CD4-positive, CD25-positive, alpha-beta regulatory T cell (primary cell): ENCODE data around the gene DPH2. TPM values are rescaled to one million over a fixed set of nuclear protein-coding genes. Genes with fewer than 3 reads are reported as not detected.

Source experiments
- ATAC-seq, 2 donors: fragments of 150-1000 bp; cut with Tn5 transposase; one replicate each; pipeline ENCODE4 v1.10.0; 2021; ENCODE audit warnings: low read depth in 2 of 2, moderate number of reproducible peaks in 2 of 2, moderate library complexity in 1 of 2
- DNase-seq, 3 donors: peaks; one replicate each; pipeline versions ENCODE4 v3.0.0 to v3.0.0-alpha.2; 2012 to 2022; ENCODE audit warnings: mixed read lengths in 1 of 3
- H3K27ac ChIP-seq: one replicate; pipeline ENCODE4 v1.7.0; 2013; ENCODE audit warnings: mild to moderate bottlenecking, low read length; ENCODE audit not compliant: insufficient read depth, poor library complexity, severe bottlenecking
- H3K27me3 ChIP-seq: one replicate; pipeline ENCODE4 v1.7.0; 2013; ENCODE audit warnings: low read length; ENCODE audit not compliant: control insufficient read depth, insufficient read depth
- H3K36me3 ChIP-seq: one replicate; pipeline ENCODE4 v1.7.0; 2013; ENCODE audit warnings: mild to moderate bottlenecking, low read length, moderate library complexity; ENCODE audit not compliant: control insufficient read depth, insufficient read depth
- H3K4me1 ChIP-seq: 2 replicates; pipeline ENCODE4 v1.7.0; 2013; ENCODE audit warnings: mild to moderate bottlenecking, low read length; ENCODE audit not compliant: insufficient read depth, control insufficient read depth, poor library complexity, severe bottlenecking
- H3K4me3 ChIP-seq: one replicate; pipeline ENCODE4 v1.7.0; 2013; ENCODE audit warnings: low read depth, mild to moderate bottlenecking, low read length, moderate library complexity
- H3K9me3 ChIP-seq, 2 experiments: 1 replicate in 1 of 2; 2 replicates in 1 of 2; pipeline ENCODE4 v1.7.0; 2013; ENCODE audit warnings: low read length in 2 of 2, mild to moderate bottlenecking in 1 of 2, moderate library complexity in 1 of 2; ENCODE audit not compliant: control insufficient read depth in 2 of 2
- H3K27ac Mint-ChIP-seq, 3 donors: one replicate each; pipeline ENCODE4 v1.8.0; 2020 to 2022; ENCODE audit warnings: mild to moderate bottlenecking in 3 of 3, mixed read lengths in 3 of 3, moderate library complexity in 2 of 3
- H3K27me3 Mint-ChIP-seq: one replicate; pipeline ENCODE4 v1.8.0; 2022; ENCODE audit warnings: mild to moderate bottlenecking, mixed read lengths
- H3K36me3 Mint-ChIP-seq: one replicate; pipeline ENCODE4 v1.8.0; 2020; ENCODE audit warnings: mixed read lengths
- H3K4me1 Mint-ChIP-seq, 4 donors: one replicate each; pipeline ENCODE4 v1.8.0; 2020 to 2022; ENCODE audit warnings: mixed read lengths in 4 of 4, mild to moderate bottlenecking in 1 of 4
- H3K4me3 Mint-ChIP-seq, 4 donors: one replicate each; pipeline ENCODE4 v1.8.0; 2020 to 2022; ENCODE audit warnings: mild to moderate bottlenecking in 4 of 4, mixed read lengths in 4 of 4, moderate library complexity in 3 of 4
- H3K9me3 Mint-ChIP-seq, 7 donors: one replicate each; pipeline ENCODE4 v1.8.0; 2020 to 2022; ENCODE audit warnings: mixed read lengths in 7 of 7, mild to moderate bottlenecking in 3 of 7, moderate library complexity in 2 of 7
- polyA plus RNA-seq, 4 donors: library from polyadenylated mRNA; unstranded; fragments of 300-500 nt; fragmentation: Illumina TruSeq; gene quantifications; one replicate each; pipeline ENCODE4 v1.2.3, GENCODE V29; 2021
- total RNA-seq: library from RNA; stranded (reverse); gene quantifications from one replicate; pipeline ENCODE4 v1.2.3, GENCODE V29; 2022

The DPH2 gene
- total and polyA plus RNA-seq, 5 donors from 2014 or later, result 17.2 to 25.0 (median 18.9) TPM

DNA sequence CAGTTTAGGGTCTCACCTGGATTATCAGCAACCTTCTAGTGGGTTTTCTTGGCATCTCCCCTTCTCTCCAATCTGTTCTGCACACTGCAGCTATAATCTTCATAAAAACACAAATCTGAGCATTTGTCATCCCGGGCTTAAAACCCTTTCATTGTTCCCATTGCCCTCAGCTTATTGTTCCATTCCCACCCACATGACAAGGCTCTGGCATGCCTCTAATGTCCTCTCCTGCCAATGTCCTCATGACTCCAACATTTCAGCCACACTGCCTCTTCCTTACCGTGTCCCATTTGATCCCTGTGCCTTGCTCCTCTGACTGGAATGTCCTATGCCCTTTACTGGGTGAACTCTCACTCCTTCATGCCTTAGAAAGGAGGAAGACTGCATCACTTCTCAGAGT, 7.5 kb upstream of the DPH2 start:
- Histone ChIP-seq H3K9me3 (no peaks in the 10 kb centered on the region), H3K27me3 (no peaks in the 10 kb centered on the region), H3K4me3 (no peak overlapping the region), H3K27ac (no peak overlapping the region), H3K36me3 (peaks cover 29% of the 10 kb centered on the region), H3K4me1 (no peaks in the 10 kb centered on the region)
- no peak for DNase-seq
- Mint-ChIP-seq H3K27ac (peak overlapping the region in 1 of 3 donors; percentile 36), H3K27me3 (no peaks in the 10 kb centered on the region), H3K4me1 (no peaks in the 10 kb centered on the region), H3K9me3 (no peaks in the 10 kb centered on the region), H3K4me3 (no peak overlapping the region), H3K36me3 (peaks cover 33% of the 10 kb centered on the region)
- ATAC-seq, result no peak

DNA sequence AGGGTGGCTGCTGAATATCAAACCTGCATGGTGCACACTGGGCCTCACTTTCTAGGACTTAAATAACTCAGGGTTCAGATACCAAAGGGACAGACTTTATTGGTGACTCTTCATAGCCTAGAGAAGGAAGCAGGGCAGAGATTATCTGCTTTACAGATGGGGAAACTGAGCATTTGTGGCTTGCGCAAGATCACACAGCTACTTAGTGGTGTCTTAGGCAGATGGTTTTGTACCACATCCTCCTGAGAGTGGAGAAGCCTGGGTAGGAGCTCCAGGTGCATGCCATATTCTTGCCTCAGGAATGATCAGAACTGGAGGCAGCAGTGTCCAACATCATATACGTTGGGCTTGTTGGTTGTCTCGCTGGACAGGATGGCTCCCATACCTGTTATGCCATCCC, 6.8 kb upstream of the DPH2 start:
- Histone ChIP-seq H3K27ac (no peak overlapping the region), H3K4me3 (no peak overlapping the region), H3K36me3 (peaks cover 22% of the 10 kb centered on the region), H3K27me3 (no peaks in the 10 kb centered on the region), H3K4me1 (no peaks in the 10 kb centered on the region), H3K9me3 (no peaks in the 10 kb centered on the region)
- Mint-ChIP-seq H3K27me3 (no peaks in the 10 kb centered on the region), H3K36me3 (peaks cover 28% of the 10 kb centered on the region), H3K4me1 (no peaks in the 10 kb centered on the region), H3K9me3 (peaks cover 0 to 1% (median 0%) of the 10 kb centered on the region in 7 donors), H3K27ac (no peak overlapping the region), H3K4me3 (peak overlapping the region in 1 of 4 donors; percentile 55)
- no peak for DNase-seq
- ATAC-seq, result no peak

DNA sequence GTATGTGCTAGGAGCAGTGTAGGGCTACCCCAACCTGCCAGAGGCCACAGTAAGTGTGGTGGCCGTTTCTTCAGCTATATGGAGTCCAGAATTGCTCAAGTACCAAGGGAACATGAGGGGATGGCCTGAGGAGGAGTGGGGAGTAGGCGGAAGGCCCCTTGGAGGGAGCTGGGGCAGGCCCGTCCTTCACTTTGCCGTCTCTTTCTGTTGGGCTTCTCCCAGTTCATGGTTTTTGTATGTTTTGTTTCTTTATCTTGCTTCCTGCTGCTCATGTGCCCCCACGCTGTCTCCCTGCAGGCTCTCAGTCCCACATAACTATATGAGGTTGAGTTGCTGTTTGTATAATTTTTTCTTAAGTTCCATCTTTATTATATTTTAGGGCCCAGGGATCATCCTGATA, 5.9 kb upstream of the DPH2 start:
- H3K9me3 Mint-ChIP-seq, result peaks cover 0 to 1% (median 0%) of the 10 kb centered on the region in 7 donors
- Histone ChIP-seq H3K27me3 (no peaks in the 10 kb centered on the region), H3K4me1 (no peaks in the 10 kb centered on the region), H3K36me3 (peaks cover 14% of the 10 kb centered on the region), H3K27ac (no peak overlapping the region), H3K4me3 (no peak overlapping the region), H3K9me3 (no peaks in the 10 kb centered on the region)
- H3K27ac Mint-ChIP-seq, result no peak overlapping the region
- no peaks in the 10 kb centered on the region for H3K27me3 Mint-ChIP-seq
- no peak for DNase-seq
- ATAC-seq, result no peak
- peaks cover 0 to 5% (median 0%) of the 10 kb centered on the region in 4 donors for H3K4me1 Mint-ChIP-seq
- H3K4me3 Mint-ChIP-seq, result no peak overlapping the region
- peaks cover 20% of the 10 kb centered on the region for H3K36me3 Mint-ChIP-seq

DNA sequence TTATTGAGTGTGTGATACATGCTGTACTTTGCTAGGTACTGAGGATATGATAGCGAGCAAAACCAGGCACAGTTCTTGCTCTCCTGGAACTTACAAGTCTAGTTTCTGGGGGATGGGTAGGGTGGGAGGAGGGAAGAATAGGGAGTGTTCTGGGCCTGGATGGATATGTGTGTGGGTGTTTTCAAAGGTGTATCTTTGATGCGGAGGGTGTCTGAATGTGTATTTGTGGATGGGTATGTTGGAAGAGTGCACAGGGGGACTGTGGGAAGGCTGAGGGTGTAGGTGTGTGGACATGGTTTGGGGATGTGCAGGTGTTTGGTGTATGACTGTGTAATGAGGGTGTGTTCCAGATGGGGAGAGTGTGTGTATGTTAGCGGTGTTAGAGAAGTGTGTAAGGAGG, 4.5 kb upstream of the DPH2 start:
- Mint-ChIP-seq H3K9me3 (peaks cover 0 to 1% (median 0%) of the 10 kb centered on the region in 7 donors), H3K4me3 (no peak overlapping the region), H3K36me3 (peaks cover 17% of the 10 kb centered on the region), H3K27me3 (peaks cover 4% of the 10 kb centered on the region), H3K4me1 (peaks cover 0 to 17% (median 9%) of the 10 kb centered on the region in 4 donors), H3K27ac (no peak overlapping the region)
- DNase-seq (no peak), ATAC-seq (no peak)
- H3K27me3 ChIP-seq, result no peaks in the 10 kb centered on the region
- peaks cover 11% of the 10 kb centered on the region for H3K36me3 ChIP-seq
- H3K4me1 ChIP-seq, result peaks cover 8% of the 10 kb centered on the region
- no peak overlapping the region for H3K4me3 ChIP-seq
- H3K27ac ChIP-seq, result no peak overlapping the region
- H3K9me3 ChIP-seq, result no peaks in the 10 kb centered on the region

DNA sequence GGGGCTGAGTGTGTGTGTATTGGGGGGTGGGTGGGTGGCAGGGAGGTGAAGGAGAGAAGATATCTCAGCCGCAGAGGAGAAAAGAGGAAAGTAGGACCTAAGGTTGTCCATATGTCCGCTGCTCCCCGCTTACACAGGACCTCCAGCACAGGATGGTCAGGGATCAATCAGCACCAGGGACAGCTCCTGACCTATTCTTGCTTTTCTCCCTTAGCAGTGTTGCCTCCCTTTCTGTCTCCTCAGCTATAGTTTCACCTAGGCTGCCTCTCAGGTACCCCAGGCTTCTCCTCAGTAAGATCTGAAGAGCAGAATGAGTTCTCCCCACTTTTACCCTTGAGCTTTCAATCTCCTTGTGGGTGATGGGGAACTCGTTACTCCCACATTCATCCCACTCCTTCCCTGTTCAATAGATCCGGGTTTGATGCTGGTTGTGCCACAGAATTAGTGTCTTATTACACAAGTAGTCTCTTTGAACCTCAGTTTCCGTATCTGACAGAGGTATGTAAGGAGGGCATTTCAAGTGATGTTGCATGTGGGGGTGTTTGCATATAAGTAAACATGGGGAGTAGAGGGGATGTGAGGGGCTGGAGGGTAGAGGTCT, 1.4 kb upstream of the DPH2 start:
- peaks cover 0 to 29% (median 11%) of the 10 kb centered on the region in 4 donors for H3K4me1 Mint-ChIP-seq
- H3K27me3 Mint-ChIP-seq, result peaks cover 4% of the 10 kb centered on the region
- ATAC-seq (no peak), DNase-seq (peak in 1 of 3 donors; percentile 34)
- no peaks in the 10 kb centered on the region for H3K9me3 ChIP-seq
- H3K9me3 Mint-ChIP-seq, result peaks cover 0 to 1% (median 0%) of the 10 kb centered on the region in 7 donors
- peak overlapping the region in 2 of 4 donors; percentile 21 to 90 for H3K4me3 Mint-ChIP-seq
- peak overlapping the region in 1 of 3 donors; percentile 26 for H3K27ac Mint-ChIP-seq
- H3K27me3 ChIP-seq, result no peaks in the 10 kb centered on the region
- no peak overlapping the region for H3K4me3 ChIP-seq
- H3K36me3 ChIP-seq, result peaks cover 5% of the 10 kb centered on the region
- peaks cover 16% of the 10 kb centered on the region for H3K4me1 ChIP-seq
- no peak overlapping the region for H3K27ac ChIP-seq
- H3K36me3 Mint-ChIP-seq, result peaks cover 7% of the 10 kb centered on the region

DNA sequence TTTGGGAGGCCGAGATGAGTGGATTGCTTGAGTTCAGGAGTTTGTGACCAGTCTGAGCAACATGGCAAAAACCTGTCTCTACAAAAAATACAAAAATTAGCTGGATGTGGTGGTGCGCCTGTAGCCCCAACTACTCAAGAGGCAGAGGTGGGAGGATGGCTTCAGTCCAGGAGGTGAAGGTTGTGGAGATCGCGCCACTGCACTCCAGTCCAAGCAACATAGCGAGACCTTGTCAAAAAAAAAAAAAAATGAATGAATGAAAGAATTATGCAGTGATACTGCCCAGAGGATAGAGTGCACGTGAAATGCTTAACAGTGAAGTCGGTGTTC, 429 bp upstream of the DPH2 start:
- Histone ChIP-seq H3K4me1 (peaks cover 22% of the 10 kb centered on the region), H3K36me3 (peaks cover 5% of the 10 kb centered on the region), H3K27ac (no peak overlapping the region), H3K9me3 (no peaks in the 10 kb centered on the region), H3K4me3 (peak overlapping the region; percentile 64), H3K27me3 (no peaks in the 10 kb centered on the region)
- no peak for ATAC-seq
- Mint-ChIP-seq H3K36me3 (peaks cover 7% of the 10 kb centered on the region), H3K27me3 (peaks cover 4% of the 10 kb centered on the region), H3K27ac (peak overlapping the region; percentile 72 to 89 (median 84)), H3K9me3 (peaks cover 0 to 1% (median 0%) of the 10 kb centered on the region in 7 donors), H3K4me1 (peaks cover 0 to 39% (median 17%) of the 10 kb centered on the region in 4 donors), H3K4me3 (peak overlapping the region; percentile 90 to 98 (median 93))
- no peak for DNase-seq

DNA sequence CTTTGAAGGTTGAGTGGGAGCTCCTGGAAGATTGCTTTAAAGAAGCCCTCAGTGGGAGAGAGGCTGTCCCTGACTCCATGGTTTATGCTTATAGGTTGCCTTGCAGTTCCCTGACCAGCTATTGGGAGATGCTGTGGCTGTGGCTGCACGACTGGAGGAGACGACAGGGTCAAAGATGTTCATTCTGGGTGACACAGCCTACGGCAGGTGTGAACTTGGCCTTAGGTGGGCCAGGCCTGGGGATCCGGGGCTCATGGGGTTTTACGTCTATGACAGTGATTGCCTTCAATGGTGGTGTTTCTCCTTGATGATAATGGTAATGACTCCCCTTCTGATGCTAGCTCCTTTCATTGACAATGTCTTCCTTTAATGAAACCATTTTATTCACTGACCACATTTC, 692 bp downstream of the DPH2 start:
- Mint-ChIP-seq H3K4me3 (peak overlapping the region; percentile 90 to 98 (median 93)), H3K4me1 (peaks cover 0 to 40% (median 19%) of the 10 kb centered on the region in 4 donors), H3K27ac (peak overlapping the region; percentile 14 to 89 (median 84)), H3K9me3 (peaks cover 0 to 1% (median 0%) of the 10 kb centered on the region in 7 donors), H3K36me3 (peaks cover 7% of the 10 kb centered on the region), H3K27me3 (peaks cover 4% of the 10 kb centered on the region)
- DNase-seq (no peak), ATAC-seq (no peak)
- peak overlapping the region; percentile 16 for H3K27ac ChIP-seq
- peak overlapping the region; percentile 81 for H3K4me3 ChIP-seq
- peaks cover 27% of the 10 kb centered on the region for H3K4me1 ChIP-seq
- H3K9me3 ChIP-seq, result no peaks in the 10 kb centered on the region
- no peaks in the 10 kb centered on the region for H3K27me3 ChIP-seq
- H3K36me3 ChIP-seq, result peaks cover 5% of the 10 kb centered on the region

DNA sequence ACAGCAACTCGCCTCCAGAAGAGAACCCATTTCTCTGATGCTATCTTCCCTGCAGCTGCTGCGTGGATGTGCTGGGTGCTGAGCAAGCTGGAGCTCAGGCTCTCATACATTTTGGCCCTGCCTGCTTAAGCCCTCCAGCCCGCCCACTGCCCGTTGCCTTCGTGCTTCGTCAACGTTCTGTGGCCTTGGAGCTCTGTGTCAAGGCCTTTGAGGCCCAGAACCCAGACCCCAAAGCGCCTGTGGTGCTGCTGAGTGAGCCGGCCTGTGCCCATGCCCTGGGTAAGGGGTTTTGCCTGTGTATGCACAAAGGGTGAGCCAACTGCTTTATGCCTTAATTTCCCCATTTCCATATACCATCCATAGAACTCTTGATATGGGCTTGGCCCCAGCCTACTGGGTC, 1.1 kb downstream of the DPH2 start:
- Mint-ChIP-seq H3K4me1 (peaks cover 0 to 44% (median 20%) of the 10 kb centered on the region in 4 donors), H3K9me3 (peaks cover 0 to 1% (median 0%) of the 10 kb centered on the region in 7 donors), H3K27me3 (peaks cover 4% of the 10 kb centered on the region), H3K4me3 (peak overlapping the region; percentile 90 to 98 (median 93)), H3K36me3 (peaks cover 7% of the 10 kb centered on the region), H3K27ac (peak overlapping the region in 1 of 3 donors; percentile 84)
- DNase-seq, result no peak
- Histone ChIP-seq H3K9me3 (no peaks in the 10 kb centered on the region), H3K27me3 (no peaks in the 10 kb centered on the region), H3K36me3 (peaks cover 5% of the 10 kb centered on the region), H3K4me3 (peak overlapping the region; percentile 81), H3K4me1 (peaks cover 32% of the 10 kb centered on the region), H3K27ac (no peak overlapping the region)
- no peak for ATAC-seq
